Activated CD4-positive, alpha-beta T cell treated with anti-CD3 and anti-CD28 coated beads, Interleukin-2, amount 50 U/mL, for 48 hours (primary cell): Measurements from ENCODE around the gene SLC27A5.
"Not testable (repeated sequence)": the region's sequence is repeated elsewhere in the genome, so short reads cannot be mapped to it uniquely, and the experiment has no call there.

ENCODE experiments used
- DNase-seq, 2 experiments: peaks; one replicate each; pipeline ENCODE4 v3.0.0-alpha.2; 2020

SLC27A5 gene

DNA sequence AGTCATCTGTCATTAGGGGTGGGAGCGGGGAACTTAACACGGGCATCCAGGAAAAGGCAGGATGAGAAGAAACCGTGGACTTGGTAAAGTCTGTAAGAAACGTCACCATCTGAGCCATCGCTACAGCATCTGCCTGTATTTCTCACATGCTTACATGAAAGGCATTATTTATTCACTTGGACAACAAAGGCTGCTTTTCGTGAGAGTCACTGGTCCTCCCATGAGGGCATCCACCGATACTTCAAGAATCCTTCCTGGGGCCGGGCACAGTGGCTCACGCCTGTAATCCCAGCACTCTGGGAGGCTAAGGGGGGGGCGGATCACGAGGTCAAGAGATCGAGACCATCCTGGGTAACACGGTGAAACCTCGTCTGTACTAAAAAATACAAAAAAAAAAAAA, 19.5 kb downstream of the SLC27A5 start:
- no peak for DNase-seq

DNA sequence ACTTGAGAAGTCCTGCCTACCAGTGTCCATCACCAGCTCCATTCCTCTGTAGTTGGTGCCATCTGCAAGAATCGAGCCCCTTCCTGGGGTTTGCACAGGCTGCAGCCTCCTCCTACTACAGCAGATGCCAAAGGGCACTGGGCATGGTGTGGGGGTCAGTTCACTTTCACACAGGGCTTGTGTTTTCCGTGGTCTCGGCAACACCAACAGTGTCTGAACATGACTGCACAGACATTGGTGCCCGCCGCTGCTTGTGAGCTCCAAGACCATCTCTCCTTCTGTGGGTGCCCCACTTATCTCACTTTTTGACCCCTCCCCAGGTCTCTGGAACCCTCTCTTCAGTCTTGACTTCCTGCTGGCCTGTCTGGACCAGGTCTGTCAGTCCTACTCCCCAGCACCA, 20.4 kb downstream of the SLC27A5 start:
- no peak for DNase-seq

DNA sequence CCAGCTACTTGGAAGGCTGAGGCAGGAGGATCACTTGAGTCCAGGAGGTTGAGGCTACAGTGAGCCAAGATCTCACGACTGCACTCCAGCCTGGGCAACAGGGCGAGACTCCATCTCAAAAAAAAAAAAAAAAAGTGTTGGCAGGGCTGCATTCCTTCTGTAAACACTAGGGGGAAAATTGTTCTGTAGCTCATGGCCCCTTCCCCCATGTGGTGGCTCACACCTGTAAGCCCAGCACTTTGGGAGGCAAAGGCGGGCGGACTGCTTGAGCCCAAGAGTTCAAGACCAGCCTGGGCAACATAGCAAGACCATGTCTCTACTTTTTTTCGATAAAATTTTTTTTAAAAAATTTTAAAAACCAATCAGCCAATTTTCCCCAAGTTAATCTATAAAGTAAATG, 27.4 kb downstream of the SLC27A5 start:
- DNase-seq: not testable (repeated sequence)

DNA sequence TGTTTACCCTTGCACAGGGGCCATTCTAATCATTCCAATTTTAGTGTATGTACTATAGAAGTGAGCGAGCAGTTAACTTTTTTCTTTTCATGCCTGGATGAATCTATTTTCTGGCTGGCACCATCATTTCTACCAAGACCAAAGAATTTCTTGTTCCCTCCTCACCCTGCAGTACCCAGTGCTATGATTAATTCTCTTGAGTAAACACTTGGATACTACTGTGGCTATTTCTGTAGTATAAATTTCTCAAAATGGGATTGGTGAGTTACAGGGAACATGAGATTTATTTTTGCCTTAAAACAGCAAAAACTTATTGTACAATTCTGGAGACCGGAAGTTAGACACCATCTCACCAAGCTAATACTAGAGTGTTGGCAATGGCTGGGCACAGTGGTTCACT, 28.0 kb downstream of the SLC27A5 start:
- DNase-seq: no peak

DNA sequence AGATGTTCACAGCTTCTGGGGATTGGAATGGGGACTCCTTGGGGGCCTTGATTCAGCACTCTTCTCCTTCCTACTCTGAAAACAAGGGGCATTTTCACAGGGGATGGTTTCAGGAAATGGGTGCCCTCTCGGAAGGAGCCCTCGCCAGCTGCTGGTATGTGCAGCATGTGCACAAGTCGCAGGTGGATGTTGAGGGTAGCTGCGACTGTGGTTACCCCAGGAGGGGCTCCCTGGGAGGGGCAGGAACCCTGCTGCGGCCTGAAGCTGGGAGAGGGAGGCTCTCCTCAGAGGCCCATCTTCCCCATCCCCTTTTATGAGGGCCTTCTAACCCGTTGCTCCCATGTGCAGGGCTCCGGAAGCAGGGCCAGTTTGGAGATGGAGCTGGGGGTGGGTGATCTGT, 29.4 kb downstream of the SLC27A5 start:
- no peak for DNase-seq

DNA sequence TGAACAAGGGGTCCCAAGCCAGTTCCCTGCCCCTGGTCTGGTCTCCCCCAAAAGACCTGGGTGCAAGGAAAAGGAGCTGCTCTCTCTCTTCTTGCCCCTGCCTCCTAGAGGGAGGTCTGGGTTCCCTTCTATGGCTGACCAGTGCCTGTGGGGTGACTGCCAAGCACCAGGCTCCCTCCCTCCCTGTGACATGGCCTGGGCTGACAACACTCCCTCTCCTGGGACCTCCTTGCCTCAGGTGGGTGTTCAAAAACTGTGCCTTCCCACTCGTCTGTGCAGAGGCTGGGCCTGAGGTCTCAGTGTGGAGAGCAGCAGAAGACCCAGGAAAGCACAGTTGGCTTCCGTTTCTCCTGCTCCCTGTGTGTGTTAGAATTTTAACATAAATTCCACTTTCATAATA, 31.0 kb downstream of the SLC27A5 start:
- no peak for DNase-seq

DNA sequence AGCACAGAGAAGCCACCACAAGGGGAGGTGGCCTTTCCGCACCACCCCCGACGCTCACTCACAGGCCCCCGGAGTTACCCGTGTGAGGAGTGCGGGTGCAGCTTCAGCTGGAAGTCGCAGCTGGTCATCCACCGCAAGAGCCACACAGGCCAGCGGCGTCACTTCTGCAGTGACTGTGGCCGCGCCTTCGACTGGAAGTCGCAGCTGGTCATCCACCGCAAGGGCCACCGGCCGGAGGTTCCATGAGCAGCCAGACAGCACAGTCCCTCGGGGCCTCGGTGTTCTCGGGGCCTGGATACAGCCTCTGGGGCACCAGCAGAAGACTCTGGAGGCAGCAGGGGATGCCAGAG, 31.3 kb downstream of the SLC27A5 start:
- no peak for DNase-seq

DNA sequence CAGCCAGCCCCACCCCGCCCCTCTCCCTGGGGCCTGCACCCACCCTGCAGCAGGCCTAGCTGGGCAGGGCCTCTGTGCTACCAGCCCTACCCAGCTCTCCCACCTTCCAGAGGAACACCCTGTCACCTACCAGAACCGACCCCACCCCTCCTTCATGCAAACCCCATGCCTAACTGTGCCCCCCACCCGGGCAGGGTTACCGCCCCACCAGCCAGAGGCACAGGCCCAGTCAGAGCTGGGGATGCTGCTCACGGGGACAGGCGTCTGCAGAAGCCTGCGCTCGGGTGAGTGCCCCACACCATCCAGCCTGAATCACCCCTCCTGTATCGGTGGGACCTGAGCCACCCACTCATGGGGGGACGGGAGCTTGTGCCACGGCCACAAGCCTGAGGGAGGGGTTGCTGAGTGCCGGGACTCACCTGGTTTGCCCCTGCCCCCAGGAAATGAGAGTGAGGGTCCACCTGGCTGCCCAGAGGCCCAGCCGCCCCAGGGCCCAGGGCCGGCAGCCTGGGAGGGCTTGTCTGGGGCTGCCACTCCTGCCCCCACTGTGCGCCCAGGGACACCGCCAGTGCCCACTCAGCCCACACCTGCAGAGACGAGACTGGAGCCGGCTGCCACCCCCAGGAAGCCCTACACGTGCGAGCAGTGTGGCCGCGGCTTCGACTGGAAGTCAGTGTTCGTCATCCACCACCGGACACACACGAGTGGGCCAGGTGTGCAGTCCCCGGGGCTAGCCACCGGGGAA, 31.9 kb downstream of the SLC27A5 start:
- DNase-seq: no peak

DNA sequence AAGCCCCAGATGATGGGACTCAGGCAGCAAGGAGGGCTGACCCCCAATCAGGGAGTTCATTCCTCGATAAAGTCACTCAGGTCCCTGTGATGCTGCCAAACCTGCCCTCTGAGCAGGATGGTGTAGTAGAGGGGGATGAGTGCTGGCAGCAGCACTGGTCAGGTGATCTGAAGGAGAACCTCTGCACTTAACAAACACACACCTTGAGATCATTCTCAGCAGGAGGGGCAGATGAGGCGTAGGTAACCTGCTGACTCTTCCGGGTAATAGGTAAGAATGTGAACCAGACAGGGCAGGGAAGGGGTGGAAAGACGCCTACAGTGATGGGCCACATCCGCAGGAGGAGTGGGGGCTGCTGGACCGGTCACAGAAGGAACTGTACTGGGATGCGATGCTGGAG, 32.5 kb downstream of the SLC27A5 start:
- no peak for DNase-seq

DNA sequence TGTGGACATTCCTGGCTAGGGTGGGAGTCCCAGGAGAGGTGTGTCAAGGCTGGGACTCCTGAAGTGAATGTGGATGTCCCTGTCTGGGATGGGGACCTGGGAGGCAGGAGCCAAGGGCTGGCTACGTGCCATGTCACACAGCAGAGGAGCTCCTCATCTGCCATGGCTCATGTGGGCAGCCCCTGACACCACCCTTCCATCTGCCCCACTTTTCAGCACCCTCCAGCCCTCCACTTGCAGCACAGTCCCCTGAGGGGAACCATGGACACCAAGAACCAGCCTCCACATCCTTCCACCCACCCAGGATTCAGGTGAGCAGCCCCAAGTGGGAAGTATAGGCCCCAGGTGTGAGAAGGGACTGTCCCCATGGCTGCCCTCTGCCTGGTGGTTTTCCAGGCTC, 33.9 kb downstream of the SLC27A5 start:
- DNase-seq: no peak

DNA sequence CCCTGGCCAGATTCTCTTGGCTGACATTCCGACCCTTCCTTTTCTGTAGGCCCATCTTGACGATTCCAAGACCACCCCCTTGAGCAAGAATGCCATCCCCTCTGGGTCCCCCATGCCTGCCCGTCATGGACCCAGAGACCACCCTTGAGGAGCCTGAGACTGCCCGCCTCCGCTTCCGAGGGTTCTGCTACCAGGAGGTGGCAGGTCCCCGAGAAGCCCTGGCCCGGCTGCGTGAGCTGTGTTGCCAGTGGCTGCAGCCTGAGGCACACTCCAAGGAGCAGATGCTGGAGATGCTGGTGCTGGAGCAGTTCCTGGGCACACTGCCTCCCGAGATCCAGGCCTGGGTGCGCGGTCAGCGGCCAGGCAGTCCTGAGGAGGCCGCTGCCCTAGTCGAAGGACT, 34.7 kb downstream of the SLC27A5 start:
- DNase-seq: no peak

DNA sequence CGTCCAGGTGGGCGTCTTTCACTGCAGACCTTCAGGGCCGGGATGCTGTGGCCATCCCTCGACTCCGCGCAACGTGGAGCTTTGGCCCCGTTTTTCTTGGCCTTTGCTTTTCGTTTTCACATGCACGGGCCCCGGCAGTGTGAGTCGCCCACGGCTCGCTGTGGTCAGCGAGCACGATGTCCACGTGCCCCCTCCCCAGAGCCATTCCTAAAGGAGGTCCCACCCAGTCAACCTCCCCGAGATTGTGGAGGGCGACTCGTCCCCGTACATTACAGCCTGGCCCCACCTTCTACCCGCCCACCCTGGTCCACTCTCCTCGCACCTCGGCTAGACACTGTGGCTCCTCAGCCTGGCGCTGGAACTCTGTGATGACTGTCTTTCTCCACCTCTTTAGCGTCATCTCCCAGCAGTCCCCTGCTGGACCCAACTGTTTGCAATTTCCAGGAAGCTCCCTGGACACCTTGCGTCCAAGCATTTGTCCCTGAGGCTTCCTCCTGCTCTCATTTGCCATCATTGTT, 35.2 kb downstream of the SLC27A5 start:
- DNase-seq: peak in 1 of 2 experiments; percentile 29

DNA sequence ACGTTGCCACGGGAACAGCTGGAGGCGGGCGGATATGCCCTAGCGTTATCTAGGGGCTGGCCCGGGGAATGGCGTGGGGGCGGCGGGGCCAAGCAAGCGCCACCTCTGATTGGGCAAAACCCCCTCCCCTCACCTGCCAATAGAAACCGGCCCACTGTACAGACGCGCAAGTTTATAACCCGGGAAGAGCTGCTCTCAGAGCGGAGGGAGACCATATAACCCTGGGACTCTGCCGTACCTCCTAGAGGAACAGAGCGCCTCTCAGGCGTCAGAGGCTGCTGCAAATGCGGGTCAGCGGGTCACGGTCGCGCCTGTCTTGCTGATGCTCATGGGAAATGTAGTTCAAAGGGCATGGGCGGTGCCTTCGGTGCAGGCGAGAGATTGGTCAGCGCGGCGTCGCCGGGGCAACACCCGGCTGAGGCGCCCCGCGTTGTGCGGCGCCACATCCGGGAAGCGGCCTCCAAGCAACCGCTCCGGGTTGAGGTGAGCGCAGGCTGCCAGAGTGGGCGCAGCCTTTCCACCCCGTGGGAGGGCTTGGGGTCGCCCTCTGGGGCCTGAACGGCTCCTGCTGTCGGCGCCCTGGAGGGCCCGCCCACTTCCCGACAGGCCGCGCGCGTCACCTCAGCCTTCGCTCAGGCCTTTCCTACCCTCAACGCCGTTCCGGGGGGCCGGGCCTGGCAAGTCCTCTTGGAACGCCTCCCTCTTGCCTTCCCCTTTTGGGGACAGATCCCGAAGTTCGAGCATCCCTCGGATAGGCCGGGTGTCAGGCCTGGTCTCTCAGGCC, 35.9 kb downstream of the SLC27A5 start, which contains the start of gene ZNF446:
Gene ZNF446, plus strand, starts transcription at position 639 of the 784 bp plus-strand sequence. CDS start 867 bp downstream, outside the sequence.
- DNase-seq: peak; percentile 94 to 96

DNA sequence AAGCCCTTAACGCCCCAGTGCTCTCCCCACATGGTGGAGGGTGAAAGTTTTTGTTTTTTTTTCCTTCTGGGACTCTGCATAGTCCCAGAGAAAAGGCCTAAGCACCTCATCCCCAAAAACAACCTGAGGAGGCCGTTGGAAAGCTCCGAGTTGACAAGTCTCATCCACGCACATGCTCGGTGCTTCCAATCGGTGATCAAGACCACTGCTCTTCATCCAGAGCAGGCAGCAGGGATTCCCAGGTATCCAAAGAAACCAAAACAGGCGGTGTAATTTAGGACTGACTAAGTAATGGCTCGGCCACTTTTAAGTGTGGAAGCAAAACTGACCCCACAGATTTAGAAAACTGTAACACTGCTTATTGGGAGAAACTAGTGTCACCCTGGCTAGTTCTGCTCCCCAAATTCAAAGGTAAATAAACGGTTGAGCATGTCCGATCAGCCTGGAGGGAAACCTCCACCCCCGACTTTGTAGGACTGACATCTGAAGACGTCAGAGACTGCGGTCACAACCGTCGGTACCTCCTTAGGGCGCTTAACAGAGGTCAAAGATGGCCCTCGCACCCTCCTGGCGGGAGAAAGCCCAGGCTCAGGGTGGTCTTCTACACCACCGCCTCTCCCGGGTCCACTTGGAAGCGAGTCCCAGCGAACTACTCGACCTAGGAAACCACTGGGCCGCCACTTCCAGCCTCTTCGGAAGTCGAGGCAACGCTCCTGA, 36.6 kb downstream of the SLC27A5 start:
- no peak for DNase-seq

DNA sequence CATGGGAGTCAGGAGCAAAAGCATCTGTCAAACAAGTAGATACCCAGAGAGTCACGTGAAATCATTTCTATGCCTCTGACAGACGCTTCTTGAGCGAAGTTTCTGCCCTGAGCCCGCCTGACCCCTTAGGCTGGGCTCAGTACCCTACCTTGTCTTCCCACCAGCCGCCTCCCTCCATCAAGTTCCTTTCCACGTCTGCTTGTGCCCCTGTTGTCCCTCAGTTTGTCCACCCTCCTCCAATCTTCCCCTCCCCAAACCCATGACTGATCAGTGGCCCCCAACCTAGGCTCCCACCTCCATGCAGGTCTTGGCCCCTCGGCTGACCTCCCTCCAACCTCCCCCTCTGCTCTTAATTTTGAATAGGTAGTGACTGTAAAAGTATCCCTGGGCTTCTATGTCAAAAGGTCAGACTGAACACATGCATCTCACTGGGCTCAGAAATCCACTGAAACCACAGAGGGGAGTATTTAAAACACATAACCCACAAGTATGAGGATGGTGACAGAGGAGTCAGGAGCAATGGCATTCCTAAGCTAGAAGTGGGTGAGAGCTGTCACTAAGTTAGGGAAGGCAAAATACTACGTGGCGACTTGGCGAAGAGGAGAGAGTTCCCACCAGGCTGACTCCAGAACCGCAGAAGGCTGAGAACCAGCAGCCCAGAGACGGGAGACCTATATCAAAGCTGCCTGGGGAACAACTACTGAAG, 37.3 kb downstream of the SLC27A5 start:
- no peak for DNase-seq

DNA sequence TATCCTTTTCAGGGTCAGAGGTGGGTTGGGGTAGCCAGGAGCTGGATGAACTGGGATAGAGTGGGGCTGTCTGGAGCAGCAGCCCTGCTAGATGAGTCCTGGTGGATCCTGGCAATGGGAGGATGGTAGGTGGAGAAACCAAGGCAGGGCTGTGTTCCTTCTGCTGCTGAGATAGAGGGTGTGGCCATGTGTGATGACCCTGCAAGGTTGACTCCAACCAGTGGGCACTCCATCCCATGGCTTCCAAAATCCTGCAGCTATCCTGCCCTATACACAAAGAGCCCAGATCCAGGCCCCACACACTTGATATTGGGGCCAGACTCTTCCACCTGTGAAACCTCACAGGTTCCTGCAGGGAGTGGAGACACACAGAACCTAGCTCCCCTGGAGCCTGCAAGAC, 38.0 kb downstream of the SLC27A5 start:
- no peak for DNase-seq

DNA sequence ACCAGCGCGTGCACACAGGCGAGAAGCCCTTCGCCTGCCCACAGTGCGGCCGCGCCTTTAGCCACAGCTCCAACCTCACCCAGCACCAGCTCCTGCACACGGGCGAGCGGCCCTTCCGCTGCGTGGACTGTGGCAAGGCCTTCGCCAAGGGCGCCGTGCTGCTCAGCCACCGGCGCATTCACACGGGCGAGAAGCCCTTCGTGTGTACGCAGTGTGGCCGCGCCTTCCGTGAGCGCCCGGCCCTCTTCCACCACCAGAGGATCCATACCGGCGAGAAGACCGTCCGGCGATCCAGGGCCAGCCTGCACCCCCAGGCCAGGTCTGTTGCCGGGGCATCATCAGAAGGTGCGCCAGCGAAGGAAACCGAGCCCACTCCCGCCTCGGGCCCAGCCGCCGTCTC, 40.1 kb downstream of the SLC27A5 start:
- no peak for DNase-seq

DNA sequence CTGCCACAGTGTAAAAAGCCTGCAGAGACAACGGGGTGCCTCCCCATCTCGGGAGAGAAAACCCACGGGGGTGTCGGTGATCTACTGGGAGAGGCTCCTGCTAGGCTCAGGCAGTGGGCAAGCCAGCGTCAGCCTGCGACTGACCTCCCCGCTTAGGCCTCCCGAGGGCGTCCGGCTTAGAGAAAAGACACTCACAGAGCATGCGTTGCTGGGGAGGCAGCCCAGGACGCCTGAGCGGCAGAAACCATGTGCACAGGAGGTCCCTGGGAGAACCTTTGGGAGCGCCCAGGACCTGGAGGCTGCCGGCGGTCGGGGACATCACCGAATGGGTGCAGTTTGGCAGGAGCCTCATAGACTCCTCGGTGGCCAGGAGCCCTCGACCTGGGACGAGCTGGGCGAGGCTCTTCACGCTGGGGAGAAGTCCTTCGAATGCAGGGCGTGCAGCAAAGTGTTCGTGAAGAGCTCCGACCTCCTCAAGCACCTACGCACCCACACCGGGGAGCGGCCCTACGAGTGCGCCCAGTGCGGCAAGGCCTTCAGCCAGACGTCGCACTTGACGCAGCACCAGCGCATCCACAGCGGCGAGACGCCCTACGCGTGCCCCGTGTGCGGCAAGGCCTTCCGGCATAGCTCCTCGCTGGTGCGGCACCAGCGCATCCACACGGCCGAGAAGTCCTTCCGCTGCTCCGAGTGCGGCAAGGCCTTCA, 40.8 kb downstream of the SLC27A5 start:
- not testable (repeated sequence) for DNase-seq

DNA sequence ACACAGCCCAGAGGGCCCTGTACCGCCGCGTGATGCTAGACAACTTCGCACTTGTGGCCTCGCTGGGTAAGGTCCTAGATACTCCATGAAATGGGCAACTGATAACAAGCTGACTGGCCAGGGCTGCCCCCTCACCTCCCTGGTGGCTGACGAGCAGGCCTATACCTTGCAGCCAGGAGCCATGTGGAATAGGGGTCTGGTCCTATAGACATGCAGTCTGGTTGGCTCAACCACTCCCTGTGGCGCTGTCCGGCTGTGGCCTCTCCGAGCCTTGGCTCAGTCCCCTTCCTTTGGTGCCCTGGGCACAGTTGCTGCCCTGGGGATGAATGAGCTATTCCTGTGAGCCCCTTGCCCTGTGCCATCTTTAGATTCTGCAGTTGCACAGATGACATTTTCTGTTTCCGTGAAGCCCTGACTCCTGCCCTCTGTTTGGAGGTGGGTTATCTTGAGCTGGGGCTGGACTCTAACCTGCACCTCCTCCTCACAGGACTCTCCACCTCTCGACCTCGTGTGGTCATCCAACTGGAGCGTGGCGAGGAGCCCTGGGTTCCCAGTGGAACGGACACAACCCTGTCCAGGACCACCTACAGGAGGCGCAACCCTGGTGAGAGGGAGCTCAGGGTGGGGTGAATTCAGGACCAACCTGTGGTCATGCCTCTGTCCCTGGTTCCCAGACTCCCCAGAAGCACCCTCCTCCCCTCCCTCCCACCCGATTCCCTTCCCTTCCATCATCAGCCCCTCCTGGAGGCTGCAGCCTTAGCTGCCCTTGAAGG, 42.4 kb downstream of the SLC27A5 start:
- DNase-seq: no peak

DNA sequence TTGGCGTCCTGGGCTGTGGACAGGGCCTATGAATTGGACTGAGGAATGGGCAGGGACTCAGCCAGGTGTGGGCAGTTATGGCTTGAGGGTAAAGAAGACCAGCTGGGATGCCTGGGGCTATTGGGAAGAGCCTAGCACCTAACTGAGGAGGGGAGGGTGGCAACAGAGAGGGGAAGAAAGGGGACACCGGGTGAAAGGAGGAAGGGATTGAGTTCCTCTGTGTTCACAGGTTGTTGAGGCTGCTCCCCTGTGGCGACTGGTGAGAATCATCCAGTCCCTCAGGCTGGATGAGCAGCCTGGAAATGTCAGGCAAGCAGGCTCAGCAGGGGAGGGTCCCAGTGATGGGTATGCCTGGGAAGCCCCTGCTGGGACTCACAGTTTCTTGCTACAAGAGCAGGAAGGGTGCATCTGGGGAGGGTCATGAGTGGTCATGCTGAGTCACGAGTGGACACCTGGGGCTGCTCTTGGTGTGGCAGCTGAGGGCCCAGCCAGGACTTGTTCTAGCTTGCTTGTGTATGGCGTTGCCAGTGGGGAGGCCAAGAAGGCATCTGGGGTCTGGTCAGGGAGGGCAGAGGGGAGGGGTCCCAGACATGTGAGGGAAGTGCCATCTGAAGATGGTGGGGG, 43.5 kb downstream of the SLC27A5 start:
- DNase-seq: no peak
